Measurements from ENCODE around the gene PCID2. TPM values are rescaled to one million over a fixed set of nuclear protein-coding genes. Genes with fewer than 3 reads are reported as not detected.

Gene PCID2
- total and polyA plus RNA-seq, 2 experiments from 2014 or later, result 79.6 to 107 TPM

DNA sequence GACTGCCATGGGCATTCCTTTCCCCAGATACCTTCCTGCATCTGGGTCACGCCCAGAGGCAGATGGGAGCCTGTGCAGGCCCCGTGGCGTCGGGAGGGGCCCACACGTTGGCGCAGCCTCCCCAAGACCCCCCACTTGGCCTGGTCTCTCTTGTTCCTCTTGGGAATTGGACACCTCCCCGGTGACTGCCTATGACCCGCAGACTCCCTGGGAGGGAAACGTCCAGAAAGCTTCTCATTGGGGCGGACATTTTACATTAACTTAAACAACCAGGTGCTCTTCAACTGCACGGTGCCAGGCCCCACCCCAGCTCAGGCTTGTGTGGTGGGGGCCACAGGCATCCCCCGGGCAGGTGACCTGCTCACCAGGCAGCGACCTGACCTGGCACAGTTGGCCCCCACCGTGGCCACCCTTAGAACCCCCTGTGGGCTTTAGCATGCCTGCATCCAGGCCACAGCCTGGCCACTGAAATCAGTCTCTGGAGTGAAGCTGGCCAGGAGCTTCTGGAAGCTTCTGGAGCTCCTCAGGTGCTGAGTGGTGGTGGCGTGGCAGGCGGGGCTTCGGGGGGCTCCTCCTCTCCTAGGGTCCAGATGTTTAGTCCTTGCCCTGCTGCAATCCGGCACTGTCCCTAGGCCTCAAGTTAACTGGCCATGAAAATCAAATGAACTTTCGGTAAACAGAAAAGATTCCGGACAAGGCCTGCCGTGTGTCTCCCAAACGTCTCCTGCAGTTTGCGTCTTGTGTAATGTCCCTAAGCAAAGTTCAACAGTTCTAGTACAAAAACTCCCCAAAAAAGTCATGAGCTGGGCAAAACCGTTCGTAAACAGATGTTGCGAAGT, 58.5 kb downstream of the PCID2 start:
- Histone ChIP-seq H3K36me3 (ENCODE audit: insufficient read depth) (no peaks in the 10 kb centered on the region), H3K79me2 (replicated peaks; ENCODE audit: insufficient read depth) (no peaks in the 10 kb centered on the region), H3K4me1 (ENCODE audit: insufficient read depth) (0 out of 2 replicates have a peak, but pooled peaks cover 4% of the 10 kb centered on the region), H4K20me1 (replicated peaks; ENCODE audit: insufficient read depth) (no peaks in the 10 kb centered on the region), H3K4me3 (no peak overlapping the region), H3K9me2 (ENCODE audit: insufficient read depth) (no peaks in the 10 kb centered on the region), H2AFZ (no peak overlapping the region), H3K27ac (ENCODE audit: low read depth) (no peak overlapping the region), H3K4me2 (no peak overlapping the region), H3K27me3 (ENCODE audit: insufficient read depth) (peaks cover 22% of the 10 kb centered on the region), H3F3A (replicated peaks; ENCODE audit: low read depth) (peaks cover 17% of the 10 kb centered on the region)
- H3K27me3 Mint-ChIP-seq (ENCODE audit: insufficient read depth, low read depth, poor library complexity), result peaks cover 27% of the 10 kb centered on the region
- H3K9me3 Mint-ChIP-seq, result no peaks in the 10 kb centered on the region
- TF ChIP-seq REST (IDR thresholded peaks at IDR 0.05; ENCODE audit: unreplicated experiment) (no peak), CREB1 (CRISPR knock-in tag; IDR thresholded peaks at IDR 0.05; ENCODE audit: low read depth) (no peak), ZNF114 (CRISPR knock-in tag; IDR thresholded peaks at IDR 0.05) (no peak)
- TF ChIP-seq, protein P1, sequence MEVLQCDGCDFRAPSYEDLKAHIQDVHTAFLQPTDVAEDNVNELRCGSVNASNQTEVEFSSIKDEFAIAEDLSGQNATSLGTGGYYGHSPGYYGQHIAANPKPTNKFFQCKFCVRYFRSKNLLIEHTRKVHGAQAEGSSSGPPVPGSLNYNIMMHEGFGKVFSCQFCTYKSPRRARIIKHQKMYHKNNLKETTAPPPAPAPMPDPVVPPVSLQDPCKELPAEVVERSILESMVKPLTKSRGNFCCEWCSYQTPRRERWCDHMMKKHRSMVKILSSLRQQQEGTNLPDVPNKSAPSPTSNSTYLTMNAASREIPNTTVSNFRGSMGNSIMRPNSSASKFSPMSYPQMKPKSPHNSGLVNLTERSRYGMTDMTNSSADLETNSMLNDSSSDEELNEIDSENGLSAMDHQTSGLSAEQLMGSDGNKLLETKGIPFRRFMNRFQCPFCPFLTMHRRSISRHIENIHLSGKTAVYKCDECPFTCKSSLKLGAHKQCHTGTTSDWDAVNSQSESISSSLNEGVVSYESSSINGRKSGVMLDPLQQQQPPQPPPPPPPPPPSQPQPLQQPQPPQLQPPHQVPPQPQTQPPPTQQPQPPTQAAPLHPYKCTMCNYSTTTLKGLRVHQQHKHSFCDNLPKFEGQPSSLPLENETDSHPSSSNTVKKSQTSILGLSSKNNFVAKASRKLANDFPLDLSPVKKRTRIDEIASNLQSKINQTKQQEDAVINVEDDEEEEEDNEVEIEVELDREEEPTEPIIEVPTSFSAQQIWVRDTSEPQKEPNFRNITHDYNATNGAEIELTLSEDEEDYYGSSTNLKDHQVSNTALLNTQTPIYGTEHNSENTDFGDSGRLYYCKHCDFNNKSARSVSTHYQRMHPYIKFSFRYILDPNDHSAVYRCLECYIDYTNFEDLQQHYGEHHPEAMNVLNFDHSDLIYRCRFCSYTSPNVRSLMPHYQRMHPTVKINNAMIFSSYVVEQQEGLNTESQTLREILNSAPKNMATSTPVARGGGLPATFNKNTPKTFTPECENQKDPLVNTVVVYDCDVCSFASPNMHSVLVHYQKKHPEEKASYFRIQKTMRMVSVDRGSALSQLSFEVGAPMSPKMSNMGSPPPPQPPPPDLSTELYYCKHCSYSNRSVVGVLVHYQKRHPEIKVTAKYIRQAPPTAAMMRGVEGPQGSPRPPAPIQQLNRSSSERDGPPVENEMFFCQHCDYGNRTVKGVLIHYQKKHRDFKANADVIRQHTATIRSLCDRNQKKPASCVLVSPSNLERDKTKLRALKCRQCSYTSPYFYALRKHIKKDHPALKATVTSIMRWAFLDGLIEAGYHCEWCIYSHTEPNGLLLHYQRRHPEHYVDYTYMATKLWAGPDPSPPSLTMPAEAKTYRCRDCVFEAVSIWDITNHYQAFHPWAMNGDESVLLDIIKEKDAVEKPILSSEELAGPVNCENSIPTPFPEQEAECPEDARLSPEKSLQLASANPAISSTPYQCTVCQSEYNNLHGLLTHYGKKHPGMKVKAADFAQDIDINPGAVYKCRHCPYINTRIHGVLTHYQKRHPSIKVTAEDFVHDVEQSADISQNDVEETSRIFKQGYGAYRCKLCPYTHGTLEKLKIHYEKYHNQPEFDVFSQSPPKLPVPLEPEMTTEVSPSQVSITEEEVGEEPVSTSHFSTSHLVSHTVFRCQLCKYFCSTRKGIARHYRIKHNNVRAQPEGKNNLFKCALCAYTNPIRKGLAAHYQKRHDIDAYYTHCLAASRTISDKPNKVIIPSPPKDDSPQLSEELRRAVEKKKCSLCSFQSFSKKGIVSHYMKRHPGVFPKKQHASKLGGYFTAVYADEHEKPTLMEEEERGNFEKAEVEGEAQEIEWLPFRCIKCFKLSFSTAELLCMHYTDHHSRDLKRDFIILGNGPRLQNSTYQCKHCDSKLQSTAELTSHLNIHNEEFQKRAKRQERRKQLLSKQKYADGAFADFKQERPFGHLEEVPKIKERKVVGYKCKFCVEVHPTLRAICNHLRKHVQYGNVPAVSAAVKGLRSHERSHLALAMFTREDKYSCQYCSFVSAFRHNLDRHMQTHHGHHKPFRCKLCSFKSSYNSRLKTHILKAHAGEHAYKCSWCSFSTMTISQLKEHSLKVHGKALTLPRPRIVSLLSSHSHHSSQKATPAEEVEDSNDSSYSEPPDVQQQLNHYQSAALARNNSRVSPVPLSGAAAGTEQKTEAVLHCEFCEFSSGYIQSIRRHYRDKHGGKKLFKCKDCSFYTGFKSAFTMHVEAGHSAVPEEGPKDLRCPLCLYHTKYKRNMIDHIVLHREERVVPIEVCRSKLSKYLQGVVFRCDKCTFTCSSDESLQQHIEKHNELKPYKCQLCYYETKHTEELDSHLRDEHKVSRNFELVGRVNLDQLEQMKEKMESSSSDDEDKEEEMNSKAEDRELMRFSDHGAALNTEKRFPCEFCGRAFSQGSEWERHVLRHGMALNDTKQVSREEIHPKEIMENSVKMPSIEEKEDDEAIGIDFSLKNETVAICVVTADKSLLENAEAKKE (CRISPR knock-in tag; IDR thresholded peaks at IDR 0.05), result no peak
- H3K4me3 Mint-ChIP-seq, result no peak overlapping the region
- H3K4me1 Mint-ChIP-seq, result peaks cover 15% of the 10 kb centered on the region
- no peak for ATAC-seq
- DNase-seq (ENCODE audit: low spot score), result no peak
- no peak overlapping the region for H3K27ac Mint-ChIP-seq
- no peaks in the 10 kb centered on the region; the same call in 2 of the 3 replicates for H3K36me3 Mint-ChIP-seq (ENCODE audit: low read depth)
